Adrenal gland (tissue), 5 donors: ENCODE data around the gene ANO2.

Source experiments
- POLR2A ChIP-seq, 2 donors: fragments of 450-650 bp; IDR thresholded peaks; one replicate each; pipeline ENCODE4 v1.6.1; 2017; ENCODE audit warnings: antibody characterized with exemption in 2 of 2, mild to moderate bottlenecking in 2 of 2, moderate library complexity in 1 of 2
- TF ChIP-seq, protein P1 (sequence below), 6 experiments: fragments of 450-650 bp in 4 of 6; fragments of 200-600 bp in 2 of 6; sonication (generic) in 1 of 6; IDR thresholded peaks; 1 replicate in 5 of 6; 2 replicates in 1 of 6; pipeline versions ENCODE4 v1.5.1 to v1.8.0; 2016 to 2021; ENCODE audit warnings: antibody characterized with exemption in 6 of 6, mild to moderate bottlenecking in 2 of 6, moderate library complexity in 1 of 6
- donor health status: DM: no; HTN: no; CAD: no.

DNA sequence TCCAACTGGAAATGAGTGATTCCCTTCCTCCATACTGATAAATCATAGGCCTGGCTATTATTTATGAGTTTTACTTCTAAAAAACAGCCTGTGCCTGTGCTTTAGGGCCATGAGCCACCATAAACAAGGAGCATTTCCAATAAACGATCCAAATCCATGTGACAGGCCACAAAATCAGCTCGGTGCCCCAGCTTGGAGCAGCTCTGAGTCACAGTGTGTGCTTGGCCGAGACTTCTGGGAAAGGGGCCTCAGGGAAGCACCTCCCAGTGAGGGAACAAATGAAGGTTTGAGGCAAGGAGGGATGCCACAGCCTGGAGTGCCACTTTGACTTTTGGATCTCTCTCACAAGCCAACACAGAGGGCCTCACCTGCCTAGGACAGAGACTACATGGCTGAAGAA lies 322.8 kb downstream of the ANO2 start:
- TF ChIP-seq, protein P1, sequence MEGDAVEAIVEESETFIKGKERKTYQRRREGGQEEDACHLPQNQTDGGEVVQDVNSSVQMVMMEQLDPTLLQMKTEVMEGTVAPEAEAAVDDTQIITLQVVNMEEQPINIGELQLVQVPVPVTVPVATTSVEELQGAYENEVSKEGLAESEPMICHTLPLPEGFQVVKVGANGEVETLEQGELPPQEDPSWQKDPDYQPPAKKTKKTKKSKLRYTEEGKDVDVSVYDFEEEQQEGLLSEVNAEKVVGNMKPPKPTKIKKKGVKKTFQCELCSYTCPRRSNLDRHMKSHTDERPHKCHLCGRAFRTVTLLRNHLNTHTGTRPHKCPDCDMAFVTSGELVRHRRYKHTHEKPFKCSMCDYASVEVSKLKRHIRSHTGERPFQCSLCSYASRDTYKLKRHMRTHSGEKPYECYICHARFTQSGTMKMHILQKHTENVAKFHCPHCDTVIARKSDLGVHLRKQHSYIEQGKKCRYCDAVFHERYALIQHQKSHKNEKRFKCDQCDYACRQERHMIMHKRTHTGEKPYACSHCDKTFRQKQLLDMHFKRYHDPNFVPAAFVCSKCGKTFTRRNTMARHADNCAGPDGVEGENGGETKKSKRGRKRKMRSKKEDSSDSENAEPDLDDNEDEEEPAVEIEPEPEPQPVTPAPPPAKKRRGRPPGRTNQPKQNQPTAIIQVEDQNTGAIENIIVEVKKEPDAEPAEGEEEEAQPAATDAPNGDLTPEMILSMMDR (IDR thresholded peaks at IDR 0.05), result no peak
- no peak for TF ChIP-seq POLR2A (IDR thresholded peaks at IDR 0.05)
